Loucy (cell line): Measurements from ENCODE around the gene PDK3.

Experiments
- H2AFZ ChIP-seq: fragments of 200-600 bp; sonication (generic); 2 replicates; pipeline ENCODE4 v1.6.0; 2016; ENCODE audit warnings: antibody characterized with exemption, mild to moderate bottlenecking, low read length, moderate library complexity
- H3F3A ChIP-seq: fragments of 200-600 bp; 2 replicates; pipeline ENCODE4 v1.6.0; 2016; ENCODE audit warnings: antibody characterized with exemption, low read depth, mild to moderate bottlenecking
- H3K27me3 ChIP-seq: fragments of 200-600 bp; sonication (generic); 2 replicates; pipeline ENCODE4 v1.6.1; 2014; ENCODE audit warnings: low read length, mild to moderate bottlenecking; ENCODE audit not compliant: insufficient read depth, poor library complexity, severe bottlenecking
- H3K36me3 ChIP-seq: fragments of 200-600 bp; sonication (generic); 2 replicates; pipeline ENCODE4 v1.6.1; 2016; ENCODE audit warnings: low read length; ENCODE audit not compliant: insufficient read depth
- H3K4me1 ChIP-seq: fragments of 200-600 bp; sonication (generic); 2 replicates; pipeline ENCODE4 v1.5.1; 2014; ENCODE audit warnings: low read length, mild to moderate bottlenecking; ENCODE audit not compliant: insufficient read depth, poor library complexity, severe bottlenecking
- H3K4me2 ChIP-seq: fragments of 200-600 bp; sonication (generic); 2 replicates; pipeline ENCODE4 v1.6.0; 2014; ENCODE audit warnings: antibody characterized with exemption, low read length, low read depth, mild to moderate bottlenecking; ENCODE audit not compliant: poor library complexity, severe bottlenecking
- H3K4me3 ChIP-seq: fragments of 200-600 bp; sonication (generic); 2 replicates; pipeline ENCODE4 v1.5.1; 2014; ENCODE audit warnings: low read length, mild to moderate bottlenecking, mixed read lengths; ENCODE audit not compliant: poor library complexity, severe bottlenecking
- H3K79me2 ChIP-seq: fragments of 200-600 bp; sonication (generic); 2 replicates; pipeline ENCODE4 v1.6.1; 2014; ENCODE audit warnings: low read length; ENCODE audit not compliant: insufficient read depth
- H3K9ac ChIP-seq: fragments of 200-600 bp; sonication (generic); 2 replicates; pipeline ENCODE4 v1.6.0; 2014; ENCODE audit warnings: mild to moderate bottlenecking, low read depth, low read length, moderate library complexity; ENCODE audit not compliant: poor library complexity, severe bottlenecking
- H3K9me2 ChIP-seq: fragments of 200-600 bp; sonication (generic); replicated peaks from 2 replicates; pipeline ENCODE4 v1.6.1; 2016; ENCODE audit warnings: low read depth, low read length, mixed read lengths
- H3K9me3 ChIP-seq: fragments of 200-600 bp; sonication (generic); 2 replicates; pipeline ENCODE4 v1.6.1; 2014; ENCODE audit warnings: mild to moderate bottlenecking, antibody characterized with exemption, low read length, low read depth; ENCODE audit not compliant: insufficient read depth
- H4K20me1 ChIP-seq: fragments of 200-600 bp; sonication (generic); 2 replicates; pipeline ENCODE4 v1.6.0; 2014; ENCODE audit warnings: antibody characterized with exemption, low read length, mild to moderate bottlenecking; ENCODE audit not compliant: insufficient read depth, poor library complexity, severe bottlenecking
- EZH2phosphoT487 ChIP-seq: fragments of 200-600 bp; IDR thresholded peaks from 2 replicates; pipeline ENCODE4 v1.6.1; 2018; ENCODE audit warnings: antibody characterized with exemption, mild to moderate bottlenecking, moderate library complexity, borderline replicate concordance
- TF ChIP-seq, protein P1 (sequence below): fragments of 200-600 bp; sonication (generic); conservative IDR thresholded peaks from 2 replicates; pipeline ENCODE4 v1.5.1; 2014; ENCODE audit warnings: mild to moderate bottlenecking, antibody characterized with exemption, low read length

PDK3 gene

DNA sequence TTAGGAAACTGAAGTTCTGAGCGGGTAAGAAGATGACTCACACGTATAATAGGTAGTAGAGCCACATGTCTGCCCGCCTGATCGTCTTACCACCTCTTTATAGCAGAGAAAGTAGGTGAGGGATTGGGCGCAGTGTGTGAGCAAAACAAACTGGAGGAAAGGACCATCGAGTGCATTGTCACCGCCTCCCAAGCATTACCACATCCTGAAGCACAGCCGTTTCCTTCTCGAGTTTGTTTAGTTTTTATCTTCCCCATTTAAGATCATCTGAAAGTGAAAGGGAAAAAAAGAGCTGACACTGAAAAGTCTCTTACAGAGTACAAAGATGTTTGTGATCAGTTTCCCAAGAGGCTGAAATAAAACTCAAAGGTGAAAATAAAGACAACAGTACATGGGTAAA, 14.8 kb downstream of the PDK3 start:
- peaks cover 10% of the 10 kb centered on the region; the same call in 1 of the 2 replicates for H3F3A ChIP-seq
- H3K4me2 ChIP-seq, result peak overlapping the region; percentile 99
- H3K9me3 ChIP-seq, result no peaks in the 10 kb centered on the region
- H4K20me1 ChIP-seq, result peaks cover 3% of the 10 kb centered on the region
- H3K36me3 ChIP-seq, result no peaks in the 10 kb centered on the region
- peak overlapping the region; percentile 75 for H3K4me3 ChIP-seq
- no peak for TF ChIP-seq EZH2phosphoT487
- TF ChIP-seq, protein P1, sequence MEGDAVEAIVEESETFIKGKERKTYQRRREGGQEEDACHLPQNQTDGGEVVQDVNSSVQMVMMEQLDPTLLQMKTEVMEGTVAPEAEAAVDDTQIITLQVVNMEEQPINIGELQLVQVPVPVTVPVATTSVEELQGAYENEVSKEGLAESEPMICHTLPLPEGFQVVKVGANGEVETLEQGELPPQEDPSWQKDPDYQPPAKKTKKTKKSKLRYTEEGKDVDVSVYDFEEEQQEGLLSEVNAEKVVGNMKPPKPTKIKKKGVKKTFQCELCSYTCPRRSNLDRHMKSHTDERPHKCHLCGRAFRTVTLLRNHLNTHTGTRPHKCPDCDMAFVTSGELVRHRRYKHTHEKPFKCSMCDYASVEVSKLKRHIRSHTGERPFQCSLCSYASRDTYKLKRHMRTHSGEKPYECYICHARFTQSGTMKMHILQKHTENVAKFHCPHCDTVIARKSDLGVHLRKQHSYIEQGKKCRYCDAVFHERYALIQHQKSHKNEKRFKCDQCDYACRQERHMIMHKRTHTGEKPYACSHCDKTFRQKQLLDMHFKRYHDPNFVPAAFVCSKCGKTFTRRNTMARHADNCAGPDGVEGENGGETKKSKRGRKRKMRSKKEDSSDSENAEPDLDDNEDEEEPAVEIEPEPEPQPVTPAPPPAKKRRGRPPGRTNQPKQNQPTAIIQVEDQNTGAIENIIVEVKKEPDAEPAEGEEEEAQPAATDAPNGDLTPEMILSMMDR, result no peak
- no peaks in the 10 kb centered on the region for H3K9me2 ChIP-seq
- H3K27me3 ChIP-seq, result no peaks in the 10 kb centered on the region
- H2AFZ ChIP-seq, result peak overlapping the region; percentile 42; the same call in 1 of the 2 replicates
- H3K4me1 ChIP-seq, result peaks cover 28% of the 10 kb centered on the region
- H3K9ac ChIP-seq, result peak overlapping the region; percentile 83
- H3K79me2 ChIP-seq, result peaks cover 89% of the 10 kb centered on the region

DNA sequence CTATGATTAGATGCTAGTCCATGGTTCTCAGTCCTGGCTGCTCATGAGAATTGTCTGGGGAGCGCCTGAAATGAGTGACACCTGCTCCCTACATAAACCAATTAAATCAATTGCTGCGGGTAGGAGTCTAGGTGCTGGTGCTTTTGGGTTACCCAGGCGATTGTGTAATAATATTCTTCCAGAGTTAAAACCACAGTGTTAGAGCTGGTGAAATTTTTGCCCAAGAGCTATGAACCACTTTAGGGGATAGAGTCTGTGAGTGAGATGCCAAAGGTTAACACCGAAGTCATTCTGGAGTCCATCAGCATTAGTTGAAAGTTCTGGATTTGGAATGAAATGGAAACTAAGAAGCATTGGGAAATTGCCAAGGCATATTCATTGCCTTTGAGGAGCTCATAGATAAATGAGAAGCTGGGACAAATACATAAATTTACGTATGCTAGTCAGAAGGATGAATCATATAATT, 15.3 kb downstream of the PDK3 start:
- peaks cover 28% of the 10 kb centered on the region for H3K4me1 ChIP-seq
- peak overlapping the region; percentile 83 for H3K9ac ChIP-seq
- no peaks in the 10 kb centered on the region for H3K36me3 ChIP-seq
- no peaks in the 10 kb centered on the region for H3K27me3 ChIP-seq
- H3K9me3 ChIP-seq, result no peaks in the 10 kb centered on the region
- H3F3A ChIP-seq, result peaks cover 10% of the 10 kb centered on the region; the same call in 1 of the 2 replicates
- H3K9me2 ChIP-seq, result no peaks in the 10 kb centered on the region
- TF ChIP-seq, protein P1, result no peak
- TF ChIP-seq EZH2phosphoT487, result no peak
- H3K4me3 ChIP-seq, result peak overlapping the region; percentile 75
- H4K20me1 ChIP-seq, result peaks cover 3% of the 10 kb centered on the region
- H3K4me2 ChIP-seq, result peak overlapping the region; percentile 99
- peaks cover 85% of the 10 kb centered on the region for H3K79me2 ChIP-seq
- H2AFZ ChIP-seq, result no peak overlapping the region

DNA sequence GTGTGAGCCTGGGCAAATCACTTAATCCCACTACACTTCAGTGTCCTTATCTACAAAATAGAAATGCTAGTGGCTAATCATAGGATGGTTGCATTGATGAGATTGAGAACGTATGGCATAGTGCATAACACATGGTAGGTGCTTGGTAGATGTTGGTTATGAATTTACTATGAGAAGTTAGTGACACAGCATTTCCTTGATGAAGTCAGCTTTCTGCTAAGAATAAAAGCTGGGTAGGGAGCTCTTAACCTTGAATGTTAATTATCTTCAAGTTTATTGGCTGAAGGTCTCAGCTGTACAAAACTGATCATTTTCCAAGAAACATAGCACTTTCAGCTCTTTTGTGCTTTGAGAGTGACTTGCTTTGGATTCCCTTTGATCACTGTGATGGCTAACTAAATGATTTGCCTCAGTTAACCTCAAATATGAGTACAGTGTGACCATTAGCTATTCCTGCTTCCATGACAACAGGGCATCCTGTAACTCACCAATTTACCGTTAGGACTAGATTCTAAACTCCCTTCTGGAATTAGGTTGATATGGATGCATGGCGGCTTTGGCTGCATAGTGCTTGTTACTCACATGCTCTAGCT, 17.8 kb downstream of the PDK3 start:
- H3K9me2 ChIP-seq, result no peaks in the 10 kb centered on the region
- no peaks in the 10 kb centered on the region for H4K20me1 ChIP-seq
- no peaks in the 10 kb centered on the region for H3K9me3 ChIP-seq
- H3K9ac ChIP-seq, result no peak overlapping the region
- H3K27me3 ChIP-seq, result no peaks in the 10 kb centered on the region
- no peak overlapping the region for H3K4me3 ChIP-seq
- H3K4me2 ChIP-seq, result no peak overlapping the region
- no peaks in the 10 kb centered on the region for H3K36me3 ChIP-seq
- H3F3A ChIP-seq, result peaks cover 10% of the 10 kb centered on the region; the same call in 1 of the 2 replicates
- no peak overlapping the region for H2AFZ ChIP-seq
- no peak for TF ChIP-seq EZH2phosphoT487
- TF ChIP-seq, protein P1, result no peak
- H3K4me1 ChIP-seq, result peaks cover 23% of the 10 kb centered on the region
- peaks cover 67% of the 10 kb centered on the region for H3K79me2 ChIP-seq
